ENCODE results near the gene A1BG. TPM values are rescaled to one million over a fixed set of nuclear protein-coding genes. Genes with fewer than 3 reads are reported as not detected.
A peak's percentile ranks its signal among the peaks of the same experiment; 100 is the strongest.

A1BG gene
- total and polyA plus RNA-seq, 2 of the 13 experiments (the other 11 are each of a cell fraction or from before 2014, with no cell fraction given) = 14.7 to 41.4 TPM

- no peak for TF ChIP-seq CTCF (CRISPR knock-in tag; IDR thresholded peaks at IDR 0.05)
- 0 out of 2 replicates have a peak, but pooled peaks have one; percentile 86 for TF ChIP-seq ELF4 (CRISPR knock-in tag; IDR thresholded peaks at IDR 0.05; ENCODE audit: borderline replicate concordance)
- peak; percentile 80 for TF ChIP-seq PHF20 (CRISPR knock-in tag; IDR thresholded peaks at IDR 0.05)
- peak; percentile 32 for TF ChIP-seq DNMT3B (CRISPR knock-in tag; conservative IDR thresholded peaks at IDR 0.05)
- no peak for TF ChIP-seq ZNF496 (CRISPR knock-in tag; IDR thresholded peaks at IDR 0.05; ENCODE audit: insufficient replicate concordance)
- peak; percentile 33; the same call in 1 of the 2 replicates for TF ChIP-seq SRF (IDR thresholded peaks at IDR 0.05; ENCODE audit: low read depth, low read length)
- TF ChIP-seq KLF6 (CRISPR knock-in tag; IDR thresholded peaks at IDR 0.05) = peak; percentile 57; the same call in 1 of the 2 replicates
- TF ChIP-seq KDM5B (CRISPR knock-in tag; IDR thresholded peaks at IDR 0.05; ENCODE audit: borderline replicate concordance) = peak; percentile 86; the same call in 1 of the 2 replicates
- TF ChIP-seq PHB2 (IDR thresholded peaks at IDR 0.05; ENCODE audit: partially characterized antibody) = no peak
- no peak for TF ChIP-seq RBM39 (IDR thresholded peaks at IDR 0.05; ENCODE audit: low read depth, low read length, poor library complexity, severe bottlenecking)
- peak; percentile 48; the same call in 1 of the 2 replicates for TF ChIP-seq ZNF235 (CRISPR knock-in tag; IDR thresholded peaks at IDR 0.05; ENCODE audit: borderline replicate concordance)
- TF ChIP-seq SNAI1 (CRISPR knock-in tag; IDR thresholded peaks at IDR 0.05; ENCODE audit: borderline replicate concordance) = peak; percentile 86
- no peak for TF ChIP-seq ZNF484 (CRISPR knock-in tag; IDR thresholded peaks at IDR 0.05; ENCODE audit: borderline replicate concordance, low read depth)
- TF ChIP-seq CEBPG (CRISPR knock-in tag; IDR thresholded peaks at IDR 0.05) = peak; percentile 69
- TF ChIP-seq REXO4 (CRISPR knock-in tag; IDR thresholded peaks at IDR 0.05; ENCODE audit: borderline replicate concordance) = peak; percentile 56; the same call in 1 of the 2 replicates
- no peak for TF ChIP-seq FOXP1 (IDR thresholded peaks at IDR 0.05)
- no peak for TF ChIP-seq FOXP1 (CRISPR knock-in tag; IDR thresholded peaks at IDR 0.05)
- peak; percentile 62; the same call in 1 of the 2 replicates for TF ChIP-seq ZNF224 (CRISPR knock-in tag; IDR thresholded peaks at IDR 0.05)
- peak; percentile 100 for TF ChIP-seq HMGXB3 (CRISPR knock-in tag; IDR thresholded peaks at IDR 0.05; ENCODE audit: borderline replicate concordance)
- no peak for TF ChIP-seq ZNF136 (CRISPR knock-in tag; IDR thresholded peaks at IDR 0.05; ENCODE audit: low read depth)
- peak; percentile 88; the same call in 1 of the 2 replicates for TF ChIP-seq LBX2 (CRISPR knock-in tag; IDR thresholded peaks at IDR 0.05; ENCODE audit: borderline replicate concordance)
Measured at GRCh38 chr19:58386576-58387337, 33.5 kb upstream of the A1BG start, which contains the start of gene RPS5 (continued).
